H1 (cell line): Measurements from ENCODE around the gene KIF15. TPM values are rescaled to one million over a fixed set of nuclear protein-coding genes. Genes with fewer than 3 reads are reported as not detected.

Source experiments
- CTCF ChIA-PET: fragments of 300-600 bp; sonication (Branson Sonifier 250); formaldehyde crosslinking; loops from one replicate; lab custom pipeline; 2021; ENCODE audit not compliant: partially characterized antibody; lab: Charles Lee
- POLR2A ChIA-PET: fragments of 300-600 bp; sonication (Branson Sonifier 250); formaldehyde crosslinking; loops from one replicate; lab custom pipeline; 2021; ENCODE audit warnings: inconsistent platforms; ENCODE audit not compliant: partially characterized antibody; lab: Charles Lee
- DNase-seq, 2 experiments: peaks; one replicate each; pipeline versions ENCODE4 v3.0.0 to v3.0.0-alpha.2; 2010 to 2022; ENCODE audit warnings: low spot score in 2 of 2, low read depth in 1 of 2, mixed read lengths in 1 of 2
- FAIRE-seq: peaks from 2 replicates; lab custom pipeline; 2011; peaks lifted over from hg19 to GRCh38; lab: Jason Lieb, UNC
- H2AFZ ChIP-seq: 2 replicates; pipeline ENCODE4 v1.8.1; 2012; ENCODE audit warnings: low read length, inconsistent platforms
- H2AK5ac ChIP-seq: 2 replicates; pipeline ENCODE4 v1.6.1; 2013; ENCODE audit warnings: low read depth, low read length
- H2BK120ac ChIP-seq: replicated peaks from 2 replicates; pipeline ENCODE3; 2013; ENCODE audit warnings: low read depth, low read length, inconsistent platforms
- H2BK12ac ChIP-seq: 2 replicates; pipeline ENCODE4 v1.6.1; 2013; ENCODE audit warnings: low read depth, low read length
- H2BK15ac ChIP-seq: 2 replicates; pipeline ENCODE4 v1.6.1; 2013; ENCODE audit warnings: low read length
- H2BK20ac ChIP-seq: 2 replicates; pipeline ENCODE4 v1.6.1; 2013; ENCODE audit warnings: low read length
- H2BK5ac ChIP-seq: 2 replicates; pipeline ENCODE4 v1.6.1; 2013; ENCODE audit warnings: low read depth, low read length
- H3K14ac ChIP-seq: 2 replicates; pipeline ENCODE4 v1.6.1; 2013; ENCODE audit warnings: inconsistent platforms; ENCODE audit not compliant: insufficient read length
- H3K18ac ChIP-seq: 2 replicates; pipeline ENCODE4 v1.6.1; 2013; ENCODE audit warnings: low read length; ENCODE audit errors: extremely low read depth
- H3K23ac ChIP-seq: 2 replicates; pipeline ENCODE4 v1.6.1; 2013; ENCODE audit warnings: inconsistent platforms; ENCODE audit not compliant: insufficient read length
- H3K23me2 ChIP-seq: 2 replicates; pipeline ENCODE4 v1.6.1; 2013; ENCODE audit warnings: low read depth, low read length
- H3K27ac ChIP-seq: 2 replicates; pipeline ENCODE4 v1.6.1; 2011; ENCODE audit warnings: low read depth, low read length, inconsistent platforms
- H3K27me3 ChIP-seq, 4 experiments: replicated peaks in 1 of 4; 1 replicate in 1 of 4; 2 replicates in 3 of 4; pipeline versions ENCODE4 v1.6.1 to v1.8.1; 2011 to 2013; ENCODE audit warnings: low read length in 3 of 4, mild to moderate bottlenecking in 3 of 4, inconsistent platforms in 2 of 4, mixed read lengths in 2 of 4, moderate library complexity in 1 of 4; ENCODE audit not compliant: control insufficient read depth in 3 of 4, insufficient read depth in 3 of 4; ENCODE audit errors: extremely low read depth in 1 of 4
- H3K36me3 ChIP-seq, 4 experiments: 2 replicates each; pipeline versions ENCODE4 v1.6.1 to v1.8.1; 2011 to 2013; ENCODE audit warnings: mild to moderate bottlenecking in 4 of 4, low read length in 3 of 4, moderate library complexity in 2 of 4, control low read depth in 1 of 4, inconsistent platforms in 1 of 4; ENCODE audit not compliant: insufficient read depth in 4 of 4, control insufficient read depth in 2 of 4
- H3K4ac ChIP-seq: replicated peaks from 2 replicates; pipeline ENCODE3; 2013; ENCODE audit warnings: low read length, low read depth, mixed read lengths, inconsistent platforms; ENCODE audit not compliant: insufficient read length
- H3K4me1 ChIP-seq, 4 experiments: replicated peaks in 1 of 4; 1 replicate in 1 of 4; 2 replicates in 3 of 4; pipeline versions ENCODE4 v1.6.1 to v1.8.1; 2011 to 2013; ENCODE audit warnings: low read length in 3 of 4, inconsistent platforms in 2 of 4, mixed read lengths in 1 of 4; ENCODE audit not compliant: insufficient read depth in 4 of 4, control insufficient read depth in 3 of 4
- H3K4me2 ChIP-seq, 2 experiments: 2 replicates each; pipeline versions ENCODE4 v1.6.1 to v1.8.1; 2011 to 2013; ENCODE audit warnings: low read depth in 2 of 2, low read length in 2 of 2, control low read depth in 1 of 2, inconsistent platforms in 1 of 2, mild to moderate bottlenecking in 1 of 2; ENCODE audit not compliant: insufficient read depth in 1 of 2
- H3K4me3 ChIP-seq, 4 experiments: fragments of 200-600, 300-600 bp in 1 of 4; sonication (generic), shearing (Covaris generic), sonication (Bioruptor Twin) in 1 of 4; 2 replicates each; pipeline versions ENCODE4 v1.5.1 to v1.8.1; 2011 to 2016; ENCODE audit warnings: low read length in 4 of 4, low read depth in 3 of 4, control low read depth in 2 of 4, inconsistent platforms in 2 of 4, mild to moderate bottlenecking in 2 of 4, mixed read lengths in 1 of 4, moderate library complexity in 1 of 4; ENCODE audit not compliant: insufficient read depth in 2 of 4; ENCODE audit errors: extremely low read depth in 1 of 4
- H3K56ac ChIP-seq: replicated peaks from 2 replicates; pipeline ENCODE3; 2013; ENCODE audit warnings: low read depth, mild to moderate bottlenecking, mixed read lengths, low read length, inconsistent platforms; ENCODE audit not compliant: insufficient read length
- H3K79me1 ChIP-seq: 2 replicates; pipeline ENCODE4 v1.6.1; 2013; ENCODE audit warnings: low read depth, low read length, control low read depth
- H3K79me2 ChIP-seq, 2 experiments: 2 replicates each; pipeline versions ENCODE4 v1.6.1 to v1.8.1; 2012 to 2013; ENCODE audit warnings: low read length in 2 of 2, mild to moderate bottlenecking in 2 of 2, inconsistent platforms in 1 of 2; ENCODE audit not compliant: insufficient read depth in 2 of 2, control insufficient read depth in 1 of 2
- H3K9ac ChIP-seq, 4 experiments: replicated peaks in 1 of 4; 1 replicate in 1 of 4; 2 replicates in 3 of 4; pipeline versions ENCODE4 v1.6.1 to v1.8.1; 2011 to 2013; ENCODE audit warnings: low read depth in 3 of 4, low read length in 3 of 4, control low read depth in 2 of 4, mild to moderate bottlenecking in 2 of 4, moderate library complexity in 2 of 4, inconsistent platforms in 1 of 4; ENCODE audit errors: extremely low read depth in 1 of 4
- H3K9me3 ChIP-seq, 2 experiments: 2 replicates each; pipeline versions ENCODE4 v1.6.1 to v1.8.1; 2012 to 2013; ENCODE audit warnings: mild to moderate bottlenecking in 2 of 2, moderate library complexity in 2 of 2, control low read depth in 1 of 2, inconsistent platforms in 1 of 2, low read depth in 1 of 2, low read length in 1 of 2, mixed read lengths in 1 of 2; ENCODE audit not compliant: insufficient read depth in 2 of 2
- H4K20me1 ChIP-seq, 2 experiments: replicated peaks in 1 of 2; 2 replicates each; pipeline versions ENCODE3 to v1.8.1; 2011 to 2013; ENCODE audit warnings: inconsistent platforms in 2 of 2, low read length in 2 of 2, mild to moderate bottlenecking in 1 of 2; ENCODE audit not compliant: insufficient read depth in 2 of 2, control insufficient read depth in 1 of 2
- H4K5ac ChIP-seq: 2 replicates; pipeline ENCODE4 v1.6.1; 2013; ENCODE audit warnings: low read length, low read depth, mixed read lengths, inconsistent platforms; ENCODE audit not compliant: insufficient read length
- H4K8ac ChIP-seq: 2 replicates; pipeline ENCODE4 v1.8.0; 2013; ENCODE audit warnings: mild to moderate bottlenecking, moderate library complexity, low read length, inconsistent platforms; ENCODE audit not compliant: insufficient read depth; ENCODE audit errors: extremely low read depth
- H4K91ac ChIP-seq: replicated peaks from 2 replicates; pipeline ENCODE3; 2013; ENCODE audit warnings: low read length, mixed read lengths, inconsistent platforms; ENCODE audit not compliant: insufficient read length
- CBX5 ChIP-seq: fragments of 300-800, 300-1000 bp; sonication (generic); IDR thresholded peaks from 2 replicates; pipeline ENCODE4 v1.7.1; 2016; ENCODE audit warnings: antibody characterized with exemption, low read length, low read depth
- SIRT6 ChIP-seq: IDR thresholded peaks from one replicate; pipeline ENCODE4 v1.7.1; 2012; ENCODE audit warnings: low read length, inconsistent platforms
- WGBS, 2 experiments: shearing (Covaris generic) in 1 of 2; methylation state at CpG; one replicate each; pipeline versions ENCODE4 v1.1.6 to v1.1.7; 2013 to 2015; ENCODE audit warnings: low lambda C conversion rate in 2 of 2, mixed read lengths in 2 of 2, inconsistent platforms in 1 of 2, low coverage in 1 of 2, missing lambda C conversion rate in 1 of 2; ENCODE audit not compliant: insufficient replicate concordance in 2 of 2, insufficient coverage in 1 of 2, insufficient read length in 1 of 2; ENCODE audit errors: extremely low coverage in 1 of 2, missing lambda C conversion rate in 1 of 2; 5-methylcytosine and 5-hydroxymethylcytosine counted together
- polyA plus RNA-seq, 7 experiments: library from polyadenylated mRNA; depleted of rRNA in 3 of 7; stranded (reverse) in 5 of 7; unstranded in 2 of 7; fragments of >200 nt in 5 of 7; fragments of 200-250 nt in 2 of 7; gene quantifications; 1 replicate in 5 of 7; 2 replicates in 1 of 7; 4 replicates in 1 of 7; pipeline versions ENCODE4 v1.2.1 to v1.2.3, GENCODE V29; 2011 to 2013; ENCODE audit warnings: missing spikeins in 2 of 7, mixed read lengths in 2 of 7
- total RNA-seq: library from RNA; stranded (reverse); fragmentation: NEBNext Ultra II Directional; extraction: Animal tissue kit (Norgen Biotek cat#: 25700); gene quantifications from 2 replicates; pipeline ENCODE4 v1.2.1, GENCODE V29; 2021
- TF ChIP-seq, protein P1 (sequence below): IDR thresholded peaks from 2 replicates; pipeline ENCODE4 v1.6.1; 2012; ENCODE audit warnings: low read length, inconsistent platforms

The KIF15 gene
- total and polyA plus RNA-seq, 2 of the 8 experiments (the other 6 are each of a cell fraction or from before 2014, with no cell fraction given) = 4.2 to 25.5 TPM

DNA sequence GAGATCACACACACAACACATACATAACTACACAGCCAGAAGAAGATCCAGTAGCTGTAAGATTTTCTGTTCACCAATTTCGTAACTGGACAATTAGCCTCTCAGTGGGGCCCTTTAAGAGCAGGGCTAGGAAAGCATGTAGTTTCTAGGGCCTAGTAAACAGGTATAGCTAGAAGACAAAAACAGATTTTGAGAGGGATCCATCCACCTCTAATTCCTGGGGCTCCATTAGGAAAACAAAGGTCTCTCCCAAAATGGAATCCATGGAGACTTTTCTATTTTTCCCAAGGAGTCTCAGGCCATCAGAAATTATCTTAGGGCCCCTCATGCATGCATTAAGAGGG is 10.5 kb downstream of the KIF15 start:
- Histone ChIP-seq H3K27me3 (no peaks in the 10 kb centered on the region), H4K5ac (no peak overlapping the region), H3K9ac (no peak overlapping the region), H3K27ac (no peak overlapping the region), H2BK5ac (no peak overlapping the region), H3K4me2 (no peak overlapping the region), H3K79me1 (no peaks in the 10 kb centered on the region; the same call in 1 of the 2 replicates), H3K79me2 (peaks cover 0 to 43% of the 10 kb centered on the region in 2 experiments; a peak in 2 of 4 replicates), H2BK12ac (no peak overlapping the region), H2AK5ac (no peak overlapping the region), H4K91ac (no peak overlapping the region), H2BK120ac (no peak overlapping the region), H3K4me3 (no peak overlapping the region; a peak in 1 of 8 replicates), H3K56ac (no peak overlapping the region), H3K9me3 (peaks cover 43 to 52% of the 10 kb centered on the region in 2 experiments), H3K36me3 (peaks cover 2 to 63% (median 35%) of the 10 kb centered on the region in 4 experiments; a peak in 7 of 8 replicates), H3K23me2 (no peaks in the 10 kb centered on the region), H3K4me1 (no peaks in the 10 kb centered on the region), H3K4ac (no peak overlapping the region), H4K8ac (no peak overlapping the region), H3K14ac (no peak overlapping the region), H4K20me1 (no peaks in the 10 kb centered on the region), H3K23ac (no peak overlapping the region), H3K18ac (no peak overlapping the region), H2BK20ac (no peak overlapping the region), H2BK15ac (no peak overlapping the region), H2AFZ (no peak overlapping the region)
- CTCF ChIA-PET = interaction anchor here (0.6 kb wide), 1 partner anchor 119 kb away, joined by 4 read pairs; no protein-coding TSS in a partner anchor
- 79% methylated on average over 1 of the region's 1 CpG; no CpG with 5 or more reads in 1 of the 2 experiments for WGBS, 2 experiments
- POLR2A ChIA-PET = interaction anchor here (1.0 to 2.4 kb wide), 2 partner anchors 10 to 43 kb away, joined by 3 to 12 read pairs; partner anchors contain the start of genes KIAA1143 and KIF15
- TF ChIP-seq CBX5 = no peak
- TF ChIP-seq, protein P1, sequence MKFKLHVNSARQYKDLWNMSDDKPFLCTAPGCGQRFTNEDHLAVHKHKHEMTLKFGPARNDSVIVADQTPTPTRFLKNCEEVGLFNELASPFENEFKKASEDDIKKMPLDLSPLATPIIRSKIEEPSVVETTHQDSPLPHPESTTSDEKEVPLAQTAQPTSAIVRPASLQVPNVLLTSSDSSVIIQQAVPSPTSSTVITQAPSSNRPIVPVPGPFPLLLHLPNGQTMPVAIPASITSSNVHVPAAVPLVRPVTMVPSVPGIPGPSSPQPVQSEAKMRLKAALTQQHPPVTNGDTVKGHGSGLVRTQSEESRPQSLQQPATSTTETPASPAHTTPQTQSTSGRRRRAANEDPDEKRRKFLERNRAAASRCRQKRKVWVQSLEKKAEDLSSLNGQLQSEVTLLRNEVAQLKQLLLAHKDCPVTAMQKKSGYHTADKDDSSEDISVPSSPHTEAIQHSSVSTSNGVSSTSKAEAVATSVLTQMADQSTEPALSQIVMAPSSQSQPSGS = no peak
- TF ChIP-seq SIRT6 = no peak
- FAIRE-seq (no peak), DNase-seq (no peak)
